Stimulated activated CD4-positive, alpha-beta T cell treated with anti-CD3 and anti-CD28 coated beads, TNF-alpha, amount 100 ng/mL, for 24 hours (primary cell): ENCODE data around the gene PREX1.

Experiments used
- DNase-seq, 3 experiments: peaks; one replicate each; pipeline ENCODE4 v3.0.0-alpha.2; 2020; ENCODE audit warnings: low read depth in 3 of 3

PREX1 gene

GRCh38 chr20:48638546-48638945 lies 189.3 kb downstream of the PREX1 start:
- no peak for DNase-seq

GRCh38 chr20:48637461-48637860 lies 190.3 kb downstream of the PREX1 start:
- no peak for DNase-seq

- DNase-seq, result no peak
Observed at GRCh38 chr20:48636301-48636700, 191.5 kb downstream of the PREX1 start.

- DNase-seq, result peak; percentile 36 to 70 (median 38)
Observed at GRCh38 chr20:48635791-48636267, 192.0 kb downstream of the PREX1 start.

GRCh38 chr20:48635361-48635760 lies 192.4 kb downstream of the PREX1 start:
- DNase-seq, result no peak

- no peak for DNase-seq
Observed at GRCh38 chr20:48634641-48635040, 193.2 kb downstream of the PREX1 start.

- DNase-seq, result no peak
Observed at GRCh38 chr20:48633620-48634257, 194.1 kb downstream of the PREX1 start.

- no peak for DNase-seq
Observed at GRCh38 chr20:48632825-48633619, 194.8 kb downstream of the PREX1 start.

- no peak for DNase-seq
Observed at GRCh38 chr20:48632017-48632824, 195.6 kb downstream of the PREX1 start.

GRCh38 chr20:48631114-48632016 lies 196.4 kb downstream of the PREX1 start:
- no peak for DNase-seq

GRCh38 chr20:48630342-48631075 lies 197.3 kb downstream of the PREX1 start:
- no peak for DNase-seq

GRCh38 chr20:48629960-48630315 lies 197.9 kb downstream of the PREX1 start:
- DNase-seq, result no peak

- DNase-seq, result no peak
Observed at GRCh38 chr20:48629069-48629959, 198.5 kb downstream of the PREX1 start.

- no peak for DNase-seq
Observed at GRCh38 chr20:48627737-48628128, 200.1 kb downstream of the PREX1 start.

- no peak for DNase-seq
Observed at GRCh38 chr20:48626938-48627736, 200.7 kb downstream of the PREX1 start.

GRCh38 chr20:48626226-48626937 lies 201.4 kb downstream of the PREX1 start:
- no peak for DNase-seq

- DNase-seq, result no peak
Observed at GRCh38 chr20:48625136-48625900, 202.5 kb downstream of the PREX1 start.
